ENCODE measurements around the gene DAW1. TPM values are rescaled to one million over a fixed set of nuclear protein-coding genes. Genes with fewer than 3 reads are reported as not detected.

The DAW1 gene
- total and polyA plus RNA-seq, 9 donors: 0.05 to 0.36 (median 0.09) TPM; not detected in 5

- no peaks in the 10 kb centered on the region for H3K4me1 ChIP-seq (ENCODE audit: control insufficient read depth, insufficient read depth, low read length)
- H3K9me3 ChIP-seq (replicated peaks; ENCODE audit: control insufficient read depth, low read depth, low read length): no peaks in the 10 kb centered on the region
- H3K27ac ChIP-seq (ENCODE audit: low read length): peak overlapping the region; percentile 60
- no peaks in the 10 kb centered on the region for H3K36me3 ChIP-seq (ENCODE audit: control insufficient read depth, insufficient read depth, low read length)
- H3K4me3 ChIP-seq (ENCODE audit: low read length): no peak overlapping the region
- H3K27me3 ChIP-seq (ENCODE audit: control insufficient read depth, insufficient read depth, low read length): peaks cover under 1% of the 10 kb centered on the region
- WGBS (ENCODE audit: insufficient coverage): 34% methylated on average over 2 of the region's 9 CpGs
- DNase-seq: peak; percentile 84
These were observed 6.2 kb downstream of the DAW1 start for GRCh38 chr2:227877421-227878310.

GRCh38 chr2:227880460-227880859 lies 9.0 kb downstream of the DAW1 start:
- Histone ChIP-seq H3K4me3 (ENCODE audit: low read length) (no peak overlapping the region), H3K27ac (ENCODE audit: low read length) (no peak overlapping the region), H3K9me3 (replicated peaks; ENCODE audit: control insufficient read depth, low read depth, low read length) (no peaks in the 10 kb centered on the region), H3K36me3 (ENCODE audit: control insufficient read depth, insufficient read depth, low read length) (no peaks in the 10 kb centered on the region), H3K27me3 (ENCODE audit: control insufficient read depth, insufficient read depth, low read length) (no peaks in the 10 kb centered on the region), H3K4me1 (ENCODE audit: control insufficient read depth, insufficient read depth, low read length) (no peaks in the 10 kb centered on the region)
- DNase-seq: no peak
- WGBS (ENCODE audit: insufficient coverage): 70% methylated on average over 2 of the region's 3 CpGs

- H3K36me3 ChIP-seq (ENCODE audit: control insufficient read depth, insufficient read depth, low read length): no peaks in the 10 kb centered on the region
- no peak overlapping the region for H3K27ac ChIP-seq (ENCODE audit: low read length)
- no peaks in the 10 kb centered on the region for H3K4me1 ChIP-seq (ENCODE audit: control insufficient read depth, insufficient read depth, low read length)
- H3K9me3 ChIP-seq (replicated peaks; ENCODE audit: control insufficient read depth, low read depth, low read length): no peaks in the 10 kb centered on the region
- no peaks in the 10 kb centered on the region for H3K27me3 ChIP-seq (ENCODE audit: control insufficient read depth, insufficient read depth, low read length)
- no peak overlapping the region for H3K4me3 ChIP-seq (ENCODE audit: low read length)
- 100% methylated on average over 1 of the region's 4 CpGs for WGBS (ENCODE audit: insufficient coverage)
- DNase-seq: no peak
These were observed 10.6 kb downstream of the DAW1 start for GRCh38 chr2:227881866-227882517.

- H3K4me3 ChIP-seq (ENCODE audit: low read length): no peak overlapping the region
- DNase-seq: peak; percentile 19
- H3K27ac ChIP-seq (ENCODE audit: low read length): no peak overlapping the region
- H3K27me3 ChIP-seq (ENCODE audit: control insufficient read depth, insufficient read depth, low read length): no peaks in the 10 kb centered on the region
- WGBS (ENCODE audit: insufficient coverage): 22% methylated on average over 6 of the region's 6 CpGs
- H3K9me3 ChIP-seq (replicated peaks; ENCODE audit: control insufficient read depth, low read depth, low read length): no peaks in the 10 kb centered on the region
- H3K4me1 ChIP-seq (ENCODE audit: control insufficient read depth, insufficient read depth, low read length): no peaks in the 10 kb centered on the region
- H3K36me3 ChIP-seq (ENCODE audit: control insufficient read depth, insufficient read depth, low read length): no peaks in the 10 kb centered on the region
These were observed 13.1 kb downstream of the DAW1 start for GRCh38 chr2:227884511-227884947.

GRCh38 chr2:227886149-227886548 lies 14.7 kb downstream of the DAW1 start:
- H3K27ac ChIP-seq (ENCODE audit: low read length): no peak overlapping the region
- H3K4me3 ChIP-seq (ENCODE audit: low read length): no peak overlapping the region
- no peaks in the 10 kb centered on the region for H3K27me3 ChIP-seq (ENCODE audit: control insufficient read depth, insufficient read depth, low read length)
- H3K36me3 ChIP-seq (ENCODE audit: control insufficient read depth, insufficient read depth, low read length): no peaks in the 10 kb centered on the region
- WGBS (ENCODE audit: insufficient coverage): 79% methylated on average over 4 of the region's 4 CpGs
- H3K9me3 ChIP-seq (replicated peaks; ENCODE audit: control insufficient read depth, low read depth, low read length): no peaks in the 10 kb centered on the region
- no peaks in the 10 kb centered on the region for H3K4me1 ChIP-seq (ENCODE audit: control insufficient read depth, insufficient read depth, low read length)
- DNase-seq: no peak

- Histone ChIP-seq H3K4me1 (ENCODE audit: control insufficient read depth, insufficient read depth, low read length) (no peaks in the 10 kb centered on the region), H3K36me3 (ENCODE audit: control insufficient read depth, insufficient read depth, low read length) (no peaks in the 10 kb centered on the region), H3K27ac (ENCODE audit: low read length) (no peak overlapping the region), H3K27me3 (ENCODE audit: control insufficient read depth, insufficient read depth, low read length) (no peaks in the 10 kb centered on the region), H3K4me3 (ENCODE audit: low read length) (no peak overlapping the region), H3K9me3 (replicated peaks; ENCODE audit: control insufficient read depth, low read depth, low read length) (no peaks in the 10 kb centered on the region)
- WGBS (ENCODE audit: insufficient coverage): 45% methylated on average over 5 of the region's 5 CpGs
- DNase-seq: no peak
These were observed 16.9 kb downstream of the DAW1 start for GRCh38 chr2:227888289-227888688.

- no CpG with 5 or more reads among the region's 5 CpGs for WGBS (ENCODE audit: insufficient coverage)
These were observed 17.9 kb downstream of the DAW1 start for GRCh38 chr2:227889336-227889735.

GRCh38 chr2:227890495-227891079 lies 19.2 kb downstream of the DAW1 start:
- Histone ChIP-seq H3K4me1 (ENCODE audit: control insufficient read depth, insufficient read depth, low read length) (no peaks in the 10 kb centered on the region), H3K27me3 (ENCODE audit: control insufficient read depth, insufficient read depth, low read length) (no peaks in the 10 kb centered on the region), H3K27ac (ENCODE audit: low read length) (no peak overlapping the region), H3K4me3 (ENCODE audit: low read length) (no peak overlapping the region), H3K36me3 (ENCODE audit: control insufficient read depth, insufficient read depth, low read length) (no peaks in the 10 kb centered on the region), H3K9me3 (replicated peaks; ENCODE audit: control insufficient read depth, low read depth, low read length) (no peaks in the 10 kb centered on the region)
- WGBS (ENCODE audit: insufficient coverage): no CpG with 5 or more reads among the region's 2 CpGs
- peak; percentile 71 for DNase-seq

More at GRCh38 chr2:227889336-227889735, 17.9 kb downstream of the DAW1 start:
- no peaks in the 10 kb centered on the region for H3K27me3 ChIP-seq (ENCODE audit: control insufficient read depth, insufficient read depth, low read length)
- no peak for DNase-seq
- no peaks in the 10 kb centered on the region for H3K36me3 ChIP-seq (ENCODE audit: control insufficient read depth, insufficient read depth, low read length)
- no peaks in the 10 kb centered on the region for H3K4me1 ChIP-seq (ENCODE audit: control insufficient read depth, insufficient read depth, low read length)
- H3K4me3 ChIP-seq (ENCODE audit: low read length): no peak overlapping the region
- H3K9me3 ChIP-seq (replicated peaks; ENCODE audit: control insufficient read depth, low read depth, low read length): no peaks in the 10 kb centered on the region
- H3K27ac ChIP-seq (ENCODE audit: low read length): no peak overlapping the region

GRCh38 chr2:227891673-227892072 lies 20.2 kb downstream of the DAW1 start:
- Histone ChIP-seq H3K27ac (ENCODE audit: low read length) (no peak overlapping the region), H3K4me3 (ENCODE audit: low read length) (no peak overlapping the region), H3K27me3 (ENCODE audit: control insufficient read depth, insufficient read depth, low read length) (no peaks in the 10 kb centered on the region), H3K4me1 (ENCODE audit: control insufficient read depth, insufficient read depth, low read length) (no peaks in the 10 kb centered on the region), H3K9me3 (replicated peaks; ENCODE audit: control insufficient read depth, low read depth, low read length) (no peaks in the 10 kb centered on the region), H3K36me3 (ENCODE audit: control insufficient read depth, insufficient read depth, low read length) (no peaks in the 10 kb centered on the region)
- no peak for DNase-seq
- no CpG with 5 or more reads among the region's 2 CpGs for whole genome bisulfite sequencing (ENCODE audit: insufficient coverage)

GRCh38 chr2:227903381-227903780 lies 31.9 kb downstream of the DAW1 start:
- Histone ChIP-seq H3K4me1 (ENCODE audit: control insufficient read depth, insufficient read depth, low read length) (no peaks in the 10 kb centered on the region), H3K4me3 (ENCODE audit: low read length) (no peak overlapping the region), H3K9me3 (replicated peaks; ENCODE audit: control insufficient read depth, low read depth, low read length) (no peaks in the 10 kb centered on the region), H3K27ac (ENCODE audit: low read length) (no peak overlapping the region), H3K27me3 (ENCODE audit: control insufficient read depth, insufficient read depth, low read length) (no peaks in the 10 kb centered on the region), H3K36me3 (ENCODE audit: control insufficient read depth, insufficient read depth, low read length) (no peaks in the 10 kb centered on the region)
- WGBS (ENCODE audit: insufficient coverage): 48% methylated on average over 2 of the region's 2 CpGs
- DNase-seq: no peak
